AG04449 (cell line): ENCODE results near the gene OGFR.
A peak's percentile ranks its signal among the peaks of the same experiment; 100 is the strongest.

Experiments used
- CTCF ChIA-PET: fragments of 350-600 bp; formaldehyde crosslinking; extraction: SDS; loops from one replicate; lab custom pipeline; 2021; ENCODE audit warnings: antibody characterized with exemption; lab: Yijun Ruan, JAX
- POLR2A ChIA-PET: fragments of 400-600, 350-600 bp; formaldehyde crosslinking; extraction: SDS; loops from one replicate; lab custom pipeline; 2020; ENCODE audit warnings: antibody characterized with exemption, inconsistent platforms; lab: Yijun Ruan, JAX
- DNase-seq: peaks from one replicate; pipeline ENCODE4 v3.0.0-alpha.2; 2010; ENCODE audit warnings: low read depth, low spot score
- H3K4me3 ChIP-seq: 2 replicates; pipeline ENCODE4 v1.5.1; 2011; ENCODE audit warnings: low read depth, mild to moderate bottlenecking, control low read depth, low read length
- TF ChIP-seq, protein P1 (sequence below): IDR thresholded peaks from one replicate; pipeline ENCODE4 v1.5.1; 2011; ENCODE audit warnings: mild to moderate bottlenecking, moderate library complexity, low read length, control low read depth, inconsistent platforms; ENCODE audit not compliant: insufficient read depth; ENCODE audit errors: missing control alignments

OGFR gene

DNA sequence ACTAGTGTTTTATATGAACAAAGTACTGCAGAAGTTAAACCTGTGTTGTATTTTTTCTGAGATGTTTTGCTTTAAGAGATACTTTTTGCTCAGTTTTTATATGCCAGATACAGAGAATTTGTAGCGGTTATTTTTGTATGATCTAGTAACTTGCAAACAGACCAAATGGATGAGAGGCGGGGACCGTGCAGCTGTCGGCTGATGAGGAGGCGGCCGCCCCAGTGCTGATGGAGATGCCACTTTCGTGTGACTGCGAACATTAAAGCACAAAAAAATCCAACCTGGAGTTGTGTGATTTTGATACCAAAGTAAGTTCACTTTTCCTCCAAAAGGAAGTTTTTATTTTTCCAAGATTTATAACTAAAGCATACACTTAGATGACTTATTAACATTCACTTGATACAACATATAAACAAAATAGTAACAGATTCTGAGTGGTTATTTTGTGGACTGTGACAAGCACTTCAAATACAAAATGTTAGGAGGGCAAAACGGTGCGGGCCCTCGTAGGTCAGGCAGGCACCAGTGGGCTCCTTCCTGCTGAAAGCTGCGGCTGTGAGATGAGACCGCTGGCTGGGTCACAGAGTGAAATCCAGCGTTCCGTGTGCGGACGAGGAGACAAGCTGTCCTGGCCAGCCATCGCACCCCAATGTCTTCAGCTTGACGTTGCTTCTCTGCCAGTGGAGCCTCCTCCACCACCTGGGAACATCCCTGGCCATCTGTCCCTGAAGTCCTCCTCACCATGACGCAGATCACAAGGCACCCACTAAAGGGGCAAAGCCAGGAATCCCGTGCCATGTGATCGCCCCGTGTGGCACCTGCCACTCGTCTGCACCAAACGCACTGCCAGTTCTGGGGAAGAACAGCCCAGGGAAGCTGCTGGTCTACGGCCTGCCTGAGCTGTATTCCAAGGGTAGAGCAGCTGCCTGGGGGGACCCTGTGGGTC, 4.0 kb upstream of the OGFR start:
- DNase-seq: no peak
- TF ChIP-seq, protein P1, sequence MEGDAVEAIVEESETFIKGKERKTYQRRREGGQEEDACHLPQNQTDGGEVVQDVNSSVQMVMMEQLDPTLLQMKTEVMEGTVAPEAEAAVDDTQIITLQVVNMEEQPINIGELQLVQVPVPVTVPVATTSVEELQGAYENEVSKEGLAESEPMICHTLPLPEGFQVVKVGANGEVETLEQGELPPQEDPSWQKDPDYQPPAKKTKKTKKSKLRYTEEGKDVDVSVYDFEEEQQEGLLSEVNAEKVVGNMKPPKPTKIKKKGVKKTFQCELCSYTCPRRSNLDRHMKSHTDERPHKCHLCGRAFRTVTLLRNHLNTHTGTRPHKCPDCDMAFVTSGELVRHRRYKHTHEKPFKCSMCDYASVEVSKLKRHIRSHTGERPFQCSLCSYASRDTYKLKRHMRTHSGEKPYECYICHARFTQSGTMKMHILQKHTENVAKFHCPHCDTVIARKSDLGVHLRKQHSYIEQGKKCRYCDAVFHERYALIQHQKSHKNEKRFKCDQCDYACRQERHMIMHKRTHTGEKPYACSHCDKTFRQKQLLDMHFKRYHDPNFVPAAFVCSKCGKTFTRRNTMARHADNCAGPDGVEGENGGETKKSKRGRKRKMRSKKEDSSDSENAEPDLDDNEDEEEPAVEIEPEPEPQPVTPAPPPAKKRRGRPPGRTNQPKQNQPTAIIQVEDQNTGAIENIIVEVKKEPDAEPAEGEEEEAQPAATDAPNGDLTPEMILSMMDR: no peak
- CTCF ChIA-PET: interaction anchor here (1.7 kb wide), 1 partner anchor 10 kb away, joined by 3 read pairs; no protein-coding TSS in a partner anchor

DNA sequence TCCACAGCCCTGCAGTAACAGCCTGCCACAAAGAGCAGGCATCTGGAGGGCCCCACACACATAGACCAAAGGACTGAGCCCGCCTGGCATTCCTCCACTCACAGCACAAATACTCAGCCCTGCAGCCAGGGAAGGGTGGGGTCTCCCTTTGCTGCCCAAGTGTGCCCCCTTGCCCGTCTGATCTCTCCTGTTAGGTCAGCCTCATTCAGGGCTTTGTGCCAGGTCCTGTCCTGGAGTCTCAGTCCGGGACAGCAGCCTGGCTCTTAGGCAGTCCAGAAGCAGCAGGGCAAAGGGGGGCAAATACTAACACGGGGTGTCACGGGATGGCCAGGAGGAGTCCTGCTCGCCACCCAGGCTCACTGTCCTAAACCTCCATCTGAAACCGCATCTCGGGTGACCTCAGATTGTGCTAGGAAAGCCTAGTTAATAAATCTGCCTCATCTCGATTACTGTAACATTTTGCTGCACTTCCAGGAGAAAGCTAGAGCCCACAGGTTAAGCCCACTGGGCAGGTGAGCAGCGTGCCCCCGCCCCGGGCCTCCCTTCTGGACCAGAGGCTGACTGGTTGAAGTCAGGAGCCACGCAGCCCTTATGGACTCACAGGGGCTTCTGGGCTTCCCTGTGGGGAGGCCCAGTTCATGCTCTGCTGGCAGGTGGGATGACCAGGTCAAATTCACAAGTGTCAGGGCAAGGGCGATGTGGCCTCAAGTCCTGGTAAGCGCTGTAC, 3.2 kb upstream of the OGFR start:
- H3K4me3 ChIP-seq: no peak overlapping the region
- no peak for DNase-seq
- POLR2A ChIA-PET: no interaction called here
- TF ChIP-seq, protein P1: no peak
- CTCF ChIA-PET: interaction anchor here (1.7 kb wide), 1 partner anchor 9 kb away, joined by 3 read pairs; no protein-coding TSS in a partner anchor

More for the DNA sequence above, 4.0 kb upstream of the OGFR start:
- POLR2A ChIA-PET: interaction anchor here (1.1 kb wide), 1 partner anchor 14 kb away, joined by 6 read pairs; no protein-coding TSS in a partner anchor
- H3K4me3 ChIP-seq: no peak overlapping the region

GRCh38 chr20:62802026-62802712, 2.5 kb upstream of the OGFR start:
- DNase-seq: no peak
- H3K4me3 ChIP-seq: no peak overlapping the region
- CTCF ChIA-PET: interaction anchor here (1.7 kb wide), 1 partner anchor 8 kb away, joined by 3 read pairs; no protein-coding TSS in a partner anchor
- POLR2A ChIA-PET: no interaction called here
- TF ChIP-seq, protein P1: no peak

GRCh38 chr20:62804021-62804626, 511 bp upstream of the OGFR start:
- no peak for DNase-seq
- ChIA-PET POLR2A (interaction anchor here (0.9 to 1.2 kb wide), 2 partner anchors 8 to 9 kb away, joined by 3 to 4 read pairs; partner anchors contain the start of gene MRGBP), CTCF (interaction anchor here (1.2 to 7.8 kb wide), 2 partner anchors 136 to 304 kb away, joined by 3 to 99 read pairs; no protein-coding TSS in a partner anchor)
- TF ChIP-seq, protein P1: peak; percentile 12
- H3K4me3 ChIP-seq: peak overlapping the region; percentile 86

- no peak for DNase-seq
- H3K4me3 ChIP-seq: peak overlapping the region; percentile 86
- TF ChIP-seq, protein P1: peak; percentile 19
- ChIA-PET POLR2A (interaction anchor here (1.2 kb wide), 1 partner anchor 9 kb away, joined by 4 read pairs; the partner anchor contains the start of gene MRGBP), CTCF (interaction anchor here (0.9 to 7.8 kb wide), 8 partner anchors 8 to 305 kb away, joined by 3 to 99 read pairs (median 3); partner anchors contain the start of gene MRGBP)
These were observed 598 bp downstream of the OGFR start for GRCh38 chr20:62805155-62805710.
